Caco-2 (cell line): ENCODE data around the gene CARD9. TPM values are rescaled to one million over a fixed set of nuclear protein-coding genes. Genes with fewer than 3 reads are reported as not detected.

ENCODE experiments used
- BruUV-seq: library from RNA; stranded (reverse); fragments of 400-500 nt; replicated peaks from 2 replicates; lab custom pipeline; 2021; lab: Mats Ljungman, UMichigan
- CTCF ChIA-PET: fragments of 300-600 bp; sonication (Branson Sonifier 250); formaldehyde crosslinking; loops from one replicate; lab custom pipeline; 2022; ENCODE audit warnings: antibody characterized with exemption; lab: Charles Lee
- POLR2A ChIA-PET: fragments of 300-600 bp; sonication (Branson Sonifier 250); formaldehyde crosslinking; loops from one replicate; lab custom pipeline; 2022; ENCODE audit warnings: antibody characterized with exemption; lab: Charles Lee
- DNase-seq, 2 experiments: peaks; one replicate each; pipeline versions ENCODE4 v3.0.0 to v3.0.0-alpha.2; 2020 to 2022
- H3K27me3 ChIP-seq: replicated peaks from 2 replicates; pipeline ENCODE4 v1.6.0; 2011; ENCODE audit warnings: low read length; ENCODE audit not compliant: control insufficient read depth, insufficient read depth
- H3K36me3 ChIP-seq: 2 replicates; pipeline ENCODE4 v1.5.1; 2011; ENCODE audit warnings: low read length; ENCODE audit not compliant: control insufficient read depth, insufficient read depth
- H3K4me1 ChIP-seq: fragments of 250-450 bp; sonication (Bioruptor Pico); 2 replicates; pipeline ENCODE4 v1.5.1; 2020; ENCODE audit warnings: mild to moderate bottlenecking
- H3K4me3 ChIP-seq: 2 replicates; pipeline ENCODE4 v1.5.1; 2011; ENCODE audit warnings: low read depth, mild to moderate bottlenecking, control low read depth, low read length
- H3K9me3 ChIP-seq: fragments of 250-450 bp; sonication (Bioruptor Pico); 2 replicates; pipeline ENCODE4 v1.5.1; 2020; ENCODE audit warnings: mild to moderate bottlenecking, moderate library complexity
- H3K27ac Mint-ChIP-seq: one replicate; pipeline ENCODE4 v1.8.0; 2022; ENCODE audit warnings: mixed read lengths; ENCODE audit not compliant: unreplicated experiment
- H3K27me3 Mint-ChIP-seq: one replicate; pipeline ENCODE4 v1.8.0; 2022; ENCODE audit warnings: mixed read lengths; ENCODE audit not compliant: insufficient read depth, unreplicated experiment
- H3K36me3 Mint-ChIP-seq: one replicate; pipeline ENCODE4 v1.8.0; 2022; ENCODE audit warnings: mild to moderate bottlenecking, mixed read lengths; ENCODE audit not compliant: insufficient read depth, unreplicated experiment
- H3K4me1 Mint-ChIP-seq: one replicate; pipeline ENCODE4 v1.8.0; 2022; ENCODE audit warnings: low read depth, mixed read lengths; ENCODE audit not compliant: unreplicated experiment
- H3K4me3 Mint-ChIP-seq: one replicate; pipeline ENCODE4 v1.8.0; 2022; ENCODE audit warnings: mild to moderate bottlenecking, moderate library complexity, mixed read lengths; ENCODE audit not compliant: unreplicated experiment
- H3K9me3 Mint-ChIP-seq: one replicate; pipeline ENCODE4 v1.8.0; 2022; ENCODE audit warnings: mixed read lengths; ENCODE audit not compliant: unreplicated experiment
- CTCF ChIP-seq, 2 experiments: fragments of 200-600 bp in 1 of 2; IDR thresholded peaks; 1 replicate in 1 of 2; 2 replicates in 1 of 2; pipeline versions ENCODE4 v1.5.1 to v1.8.0; 2011 to 2022; ENCODE audit warnings: antibody characterized with exemption in 1 of 2, control low read depth in 1 of 2, inconsistent platforms in 1 of 2, low read depth in 1 of 2, low read length in 1 of 2, mild to moderate bottlenecking in 1 of 2, moderate library complexity in 1 of 2; ENCODE audit not compliant: insufficient read depth in 1 of 2, severe bottlenecking in 1 of 2, unreplicated experiment in 1 of 2
- intact Hi-C: fragments of 100-400 bp; cut with micrococcal nuclease; formaldehyde crosslinking; loops from one replicate; pipeline ENCODE4 v1.10.0; 2022; ENCODE audit not compliant: unreplicated experiment
- total RNA-seq: library from RNA; stranded (reverse); gene quantifications from 2 replicates; pipeline ENCODE4 v1.2.3, GENCODE V29; 2022

CARD9 gene
- total RNA-seq, 1 experiment from 2014 or later = 1.7 TPM

GRCh38 chr9:136363106-136363948 lies 10.1 kb downstream of the CARD9 start, which contains the start of gene DNLZ:
TSS of gene DNLZ (minus strand) at chr9:136363744. CDS start at chr9:136363714, 30 bp downstream.
- Histone ChIP-seq H3K36me3 (no peaks in the 10 kb centered on the region; the same call in 1 of the 2 replicates), H3K4me3 (peak within 1 kb of the TSS; percentile 98), H3K9me3 (no peaks in the 10 kb centered on the region), H3K27me3 (no peaks in the 10 kb centered on the region), H3K4me1 (peaks cover 7% of the 10 kb centered on the region)
- no peaks in the 10 kb centered on the region for H3K9me3 Mint-ChIP-seq
- no TSS peak for BruUV-seq
- CTCF ChIA-PET = interaction anchor here (0.6 to 1.7 kb wide), 15 partner anchors 9 to 707 kb away, joined by 3 to 49 read pairs (median 4); no protein-coding TSS in a partner anchor
- POLR2A ChIA-PET = interaction anchor here (0.6 to 2.1 kb wide), 8 partner anchors 9 to 456 kb away, joined by 3 to 13 read pairs (median 4); partner anchors contain the start of genes CAMSAP1 and GPSM1
- TF ChIP-seq CTCF (IDR thresholded peaks at IDR 0.05; ENCODE audit: insufficient read depth in 1 of 2, low read depth in 1 of 2, low read length in 1 of 2, severe bottlenecking in 1 of 2, unreplicated experiment in 1 of 2) = peak; percentile 87 to 97
- DNase-seq = peak; percentile 96 to 97
- peak within 1 kb of the TSS; percentile 32 for H3K27ac Mint-ChIP-seq
- H3K27me3 Mint-ChIP-seq = no peaks in the 10 kb centered on the region
- peak within 1 kb of the TSS; percentile 73 for H3K4me3 Mint-ChIP-seq
- intact Hi-C loops = loop anchor here (1.0 to 5.0 kb wide), 3 partner anchors 17 to 36 kb away; partner anchors contain the start of gene GPSM1
- peaks cover 58% of the 10 kb centered on the region for H3K36me3 Mint-ChIP-seq
- no peaks in the 10 kb centered on the region for H3K4me1 Mint-ChIP-seq

- ChIA-PET POLR2A (interaction anchor here (0.6 to 2.1 kb wide), 8 partner anchors 10 to 455 kb away, joined by 3 to 13 read pairs (median 4); partner anchors contain the start of genes CAMSAP1 and GPSM1), CTCF (interaction anchor here (0.6 to 1.7 kb wide), 11 partner anchors 10 to 708 kb away, joined by 3 to 49 read pairs (median 5); no protein-coding TSS in a partner anchor)
- TF ChIP-seq CTCF (IDR thresholded peaks at IDR 0.05; ENCODE audit: insufficient read depth in 1 of 2, low read depth in 1 of 2, low read length in 1 of 2, severe bottlenecking in 1 of 2, unreplicated experiment in 1 of 2) = no peak
- BruUV-seq = no TSS peak
- no peak for DNase-seq
- Mint-ChIP-seq H3K9me3 (no peaks in the 10 kb centered on the region), H3K27ac (no peak overlapping the region), H3K4me3 (no peak overlapping the region), H3K27me3 (no peaks in the 10 kb centered on the region), H3K4me1 (no peaks in the 10 kb centered on the region), H3K36me3 (peaks cover 60% of the 10 kb centered on the region)
- Histone ChIP-seq H3K4me3 (no peak overlapping the region), H3K36me3 (no peaks in the 10 kb centered on the region; the same call in 1 of the 2 replicates), H3K27me3 (no peaks in the 10 kb centered on the region), H3K4me1 (peaks cover 7% of the 10 kb centered on the region), H3K9me3 (no peaks in the 10 kb centered on the region)
- intact Hi-C loops = loop anchor here (5.0 kb wide), 2 partner anchors 35 kb away; partner anchors contain the start of gene GPSM1
These were observed 11.1 kb downstream of the CARD9 start for GRCh38 chr9:136362450-136362784.

GRCh38 chr9:136361754-136362449 lies 11.6 kb downstream of the CARD9 start:
- no peak for DNase-seq
- Mint-ChIP-seq H3K36me3 (peaks cover 60% of the 10 kb centered on the region), H3K27ac (no peak overlapping the region), H3K4me1 (no peaks in the 10 kb centered on the region), H3K27me3 (no peaks in the 10 kb centered on the region), H3K4me3 (no peak overlapping the region), H3K9me3 (no peaks in the 10 kb centered on the region)
- Histone ChIP-seq H3K9me3 (no peaks in the 10 kb centered on the region), H3K27me3 (no peaks in the 10 kb centered on the region), H3K36me3 (no peaks in the 10 kb centered on the region; the same call in 1 of the 2 replicates), H3K4me3 (no peak overlapping the region), H3K4me1 (peaks cover 7% of the 10 kb centered on the region)
- POLR2A ChIA-PET = interaction anchor here (2.1 kb wide), 1 partner anchor 16 kb away, joined by 13 read pairs; no protein-coding TSS in a partner anchor
- CTCF ChIA-PET = no interaction called here
- no TSS peak for BruUV-seq
- intact Hi-C loops = loop anchor here (5.0 kb wide), 2 partner anchors 35 kb away; partner anchors contain the start of gene GPSM1
- TF ChIP-seq CTCF (IDR thresholded peaks at IDR 0.05; ENCODE audit: insufficient read depth in 1 of 2, low read depth in 1 of 2, low read length in 1 of 2, severe bottlenecking in 1 of 2, unreplicated experiment in 1 of 2) = no peak
